GM21723 (cell line): ENCODE measurements around the gene PROKR2.

Experiments
- ATAC-seq: cut with Tn5 transposase; IDR thresholded peaks from one replicate; pipeline ENCODE4 v1.9.1; 2021; ENCODE audit warnings: mild to moderate bottlenecking, moderate library complexity; ENCODE audit not compliant: unreplicated experiment

The PROKR2 gene

GRCh38 chr20:5316188-5317158 lies at the start of gene PROKR2:
TSS of gene PROKR2 (minus strand) at chr20:5316954. CDS start at chr20:5314369, 2,585 bp downstream.
- no peak for ATAC-seq

- no peak for ATAC-seq
Observed at GRCh38 chr20:5364997-5365597, 48.3 kb upstream of the PROKR2 start.

- ATAC-seq, result no peak
Observed at GRCh38 chr20:5364136-5364821, 47.5 kb upstream of the PROKR2 start.

- no peak for ATAC-seq
Observed at GRCh38 chr20:5362771-5363170, 46.0 kb upstream of the PROKR2 start.

GRCh38 chr20:5361176-5361575 lies 44.4 kb upstream of the PROKR2 start:
- no peak for ATAC-seq

- no peak for ATAC-seq
Observed at GRCh38 chr20:5357946-5358345, 41.2 kb upstream of the PROKR2 start.

- ATAC-seq, result no peak
Observed at GRCh38 chr20:5356941-5357340, 40.2 kb upstream of the PROKR2 start.

GRCh38 chr20:5354901-5355300 lies 38.1 kb upstream of the PROKR2 start:
- ATAC-seq, result no peak

- no peak for ATAC-seq
Observed at GRCh38 chr20:5353624-5354496, 37.1 kb upstream of the PROKR2 start.

GRCh38 chr20:5349448-5349847 lies 32.7 kb upstream of the PROKR2 start:
- no peak for ATAC-seq

GRCh38 chr20:5342021-5342420 lies 25.3 kb upstream of the PROKR2 start:
- ATAC-seq, result no peak

GRCh38 chr20:5331340-5331739 lies 14.6 kb upstream of the PROKR2 start:
- no peak for ATAC-seq

GRCh38 chr20:5328268-5328667 lies 11.5 kb upstream of the PROKR2 start:
- no peak for ATAC-seq

- no peak for ATAC-seq
Observed at GRCh38 chr20:5327356-5327755, 10.6 kb upstream of the PROKR2 start.

GRCh38 chr20:5315807-5316187 lies 957 bp downstream of the PROKR2 start:
- no peak for ATAC-seq

GRCh38 chr20:5313916-5314315 lies 2.8 kb downstream of the PROKR2 start:
- no peak for ATAC-seq

GRCh38 chr20:5312518-5312917 lies 4.2 kb downstream of the PROKR2 start:
- no peak for ATAC-seq

GRCh38 chr20:5309971-5310370 lies 6.8 kb downstream of the PROKR2 start:
- ATAC-seq, result no peak

GRCh38 chr20:5298811-5299210 lies 17.9 kb downstream of the PROKR2 start:
- no peak for ATAC-seq

- no peak for ATAC-seq
Observed at GRCh38 chr20:5297280-5298004, 19.3 kb downstream of the PROKR2 start.
